HepG2 (cell line): ENCODE measurements around the gene TROAP. TPM values are rescaled to one million over a fixed set of nuclear protein-coding genes. Genes with fewer than 3 reads are reported as not detected.
A peak's percentile ranks its signal among the peaks of the same experiment; 100 is the strongest.

Experiments used
- ARNT ChIP-seq: fragments of 450-650 bp; IDR thresholded peaks from 2 replicates; pipeline ENCODE4 v1.6.1; 2017
- ATM ChIP-seq: fragments of 450-650 bp; IDR thresholded peaks from 2 replicates; pipeline ENCODE4 v1.7.1; 2017; ENCODE audit warnings: mild to moderate bottlenecking, borderline replicate concordance
- BRCA1 ChIP-seq: sonication (generic); formaldehyde crosslinking; IDR thresholded peaks from 2 replicates; pipeline ENCODE4 v1.4.0; 2020; ENCODE audit warnings: missing genetic modification reagents
- CSRNP2 ChIP-seq: sonication (generic); formaldehyde crosslinking; conservative IDR thresholded peaks from 2 replicates; pipeline ENCODE4 v1.8.0; 2022; ENCODE audit warnings: low read depth, missing genetic modification reagents
- DBP ChIP-seq: sonication (generic); formaldehyde crosslinking; IDR thresholded peaks from 2 replicates; pipeline ENCODE4 v1.4.0; 2020; ENCODE audit warnings: missing genetic modification reagents; ENCODE audit errors: not compliant biosample characterization
- ELK4 ChIP-seq: sonication (generic); formaldehyde crosslinking; IDR thresholded peaks from 2 replicates; pipeline ENCODE4 v1.9.0; 2021; ENCODE audit warnings: missing genetic modification reagents, borderline replicate concordance
- GABPA ChIP-seq, 2 experiments: IDR thresholded peaks; 2 replicates each; pipeline ENCODE4 v1.6.1; 2011 to 2016; ENCODE audit warnings: low read depth in 2 of 2, low read length in 1 of 2, missing biosample characterization in 1 of 2, missing genetic modification characterization in 1 of 2
- IRF9 ChIP-seq: sonication (generic); formaldehyde crosslinking; IDR thresholded peaks from 2 replicates; pipeline ENCODE4 v1.8.0; 2022; ENCODE audit warnings: missing genetic modification reagents, mild to moderate bottlenecking, borderline replicate concordance
- MEIS2 ChIP-seq: sonication (generic); formaldehyde crosslinking; IDR thresholded peaks from 2 replicates; pipeline ENCODE4 v1.9.0; 2021; ENCODE audit warnings: mild to moderate bottlenecking, missing genetic modification reagents
- MIER3 ChIP-seq: IDR thresholded peaks from 2 replicates; pipeline ENCODE4 v1.6.1; 2016; ENCODE audit warnings: missing compliant biosample characterization, borderline replicate concordance
- NONO ChIP-seq, 2 experiments: fragments of 450-650 bp in 1 of 2; sonication (generic) in 1 of 2; formaldehyde crosslinking in 1 of 2; IDR thresholded peaks in 1 of 2; conservative IDR thresholded peaks in 1 of 2; 2 replicates each; pipeline versions ENCODE4 v1.6.1 to v1.8.0; 2017 to 2022; ENCODE audit warnings: mild to moderate bottlenecking in 1 of 2, missing genetic modification reagents in 1 of 2, moderate library complexity in 1 of 2
- NRL ChIP-seq: sonication (generic); formaldehyde crosslinking; IDR thresholded peaks from 2 replicates; pipeline ENCODE4 v1.5.0; 2020; ENCODE audit warnings: missing genetic modification reagents, mild to moderate bottlenecking, moderate library complexity, borderline replicate concordance
- RAD21 ChIP-seq: fragments of 450-650 bp; formaldehyde crosslinking; IDR thresholded peaks from 2 replicates; pipeline ENCODE4 v1.5.0; 2020; ENCODE audit warnings: mild to moderate bottlenecking
- SMYD3 ChIP-seq: sonication (generic); formaldehyde crosslinking; IDR thresholded peaks from 2 replicates; pipeline ENCODE4 v1.8.1; 2023; ENCODE audit warnings: mild to moderate bottlenecking, missing genetic modification reagents
- TBX2 ChIP-seq: sonication (generic); formaldehyde crosslinking; IDR thresholded peaks from 2 replicates; pipeline ENCODE4 v1.5.0; 2020; ENCODE audit warnings: missing genetic modification reagents, mild to moderate bottlenecking, borderline replicate concordance
- TFAP4 ChIP-seq: sonication (generic); IDR thresholded peaks from 2 replicates; pipeline ENCODE4 v1.6.1; 2016; ENCODE audit warnings: low read depth, borderline replicate concordance
- UBTF ChIP-seq: sonication (generic); formaldehyde crosslinking; IDR thresholded peaks from 2 replicates; pipeline ENCODE4 v1.4.0; 2020; ENCODE audit warnings: mild to moderate bottlenecking, missing genetic modification reagents
- ZNF230 ChIP-seq: sonication (generic); formaldehyde crosslinking; IDR thresholded peaks from 2 replicates; pipeline ENCODE4 v1.4.0; 2020; ENCODE audit warnings: mild to moderate bottlenecking, missing genetic modification reagents
- ZNF580 ChIP-seq: IDR thresholded peaks from 2 replicates; pipeline ENCODE4 v1.6.1; 2016; ENCODE audit warnings: low read depth, borderline replicate concordance
- polyA plus RNA-seq, 8 experiments: library from polyadenylated mRNA; depleted of rRNA in 3 of 8; stranded (reverse) in 7 of 8; unstranded in 1 of 8; fragments of >200 nt; fragmentation: Illumina TruSeq in 4 of 8; extraction: Trizol in 4 of 8; gene quantifications; 2 replicates each; pipeline versions ENCODE4 v1.2.1 to v1.2.3, GENCODE V29; 2011 to 2016; ENCODE audit warnings: low read depth in 4 of 8, missing spikeins in 1 of 8, mixed read lengths in 1 of 8; ENCODE audit not compliant: insufficient read depth in 1 of 8
- total RNA-seq, 5 experiments: library from RNA; depleted of rRNA; stranded (reverse); fragments of >200 nt; fragmentation: Illumina TruSeq; extraction: Trizol; gene quantifications; 2 replicates each; pipeline ENCODE4 v1.2.3, GENCODE V29; 2016; ENCODE audit warnings: low read depth in 1 of 5

The TROAP gene
- total and polyA plus RNA-seq, 2 of the 13 experiments (the other 11 are each of a cell fraction or from before 2014, with no cell fraction given) = 22.5 to 30.9 TPM

- TF ChIP-seq ZNF580 (no peak), IRF9 (CRISPR knock-in tag) (no peak), TBX2 (0 out of 2 replicates have a peak, but pooled peaks have one; percentile 11), CSRNP2 (CRISPR knock-in tag) (no peak), ARNT (no peak), ELK4 (no peak), BRCA1 (CRISPR knock-in tag) (no peak), SMYD3 (CRISPR knock-in tag) (no peak), MEIS2 (CRISPR knock-in tag) (no peak), MIER3 (CRISPR knock-in tag) (no peak), NONO (IDR thresholded peaks at IDR 0.05) (no peak), NONO (CRISPR knock-in tag; conservative IDR thresholded peaks at IDR 0.05) (no peak), TFAP4 (no peak), GABPA (IDR thresholded peaks at IDR 0.05; ENCODE audit: low read depth, low read length) (no peak), GABPA (CRISPR knock-in tag; IDR thresholded peaks at IDR 0.05; ENCODE audit: low read depth) (no peak), ZNF230 (CRISPR knock-in tag) (no peak), UBTF (peak; percentile 41; the same call in 1 of the 2 replicates), ATM (no peak), DBP (CRISPR knock-in tag) (no peak), RAD21 (CRISPR knock-in tag) (peak; percentile 50; the same call in 1 of the 2 replicates), NRL (CRISPR knock-in tag) (peak; percentile 45; the same call in 1 of the 2 replicates)
Observed at GRCh38 chr12:49336645-49337584, 13.9 kb downstream of the TROAP start, which contains the start of gene C1QL4 (continued).
